ENCODE data around the gene GJD2.

Gene GJD2

GRCh38 chr15:34773917-34774316 is 19.1 kb upstream of the GJD2 start:
- DNase-seq = no peak

- DNase-seq = no peak
Measured at GRCh38 chr15:34773013-34773412, 18.2 kb upstream of the GJD2 start.

GRCh38 chr15:34772312-34772711 is 17.5 kb upstream of the GJD2 start:
- no peak for DNase-seq

DNA sequence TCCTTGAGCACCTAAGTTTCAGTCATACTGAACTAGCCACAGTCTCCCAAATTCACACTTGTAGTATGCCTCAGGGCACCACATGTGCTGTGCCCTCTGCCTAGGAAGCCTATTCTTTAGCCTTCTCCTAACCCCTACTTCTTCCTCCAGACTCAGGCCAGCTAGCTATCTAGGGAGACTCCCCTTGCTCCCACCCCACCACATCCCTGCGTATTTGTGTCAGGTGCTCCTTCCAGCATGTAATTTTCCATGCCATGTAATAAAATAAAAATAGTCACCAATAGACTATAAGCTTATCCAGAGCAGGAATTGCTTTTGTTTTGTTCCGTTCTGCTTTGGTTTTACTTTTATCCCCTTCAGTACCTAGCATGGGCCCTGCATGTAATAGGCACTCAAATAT is 14.9 kb upstream of the GJD2 start:
- DNase-seq = no peak

DNA sequence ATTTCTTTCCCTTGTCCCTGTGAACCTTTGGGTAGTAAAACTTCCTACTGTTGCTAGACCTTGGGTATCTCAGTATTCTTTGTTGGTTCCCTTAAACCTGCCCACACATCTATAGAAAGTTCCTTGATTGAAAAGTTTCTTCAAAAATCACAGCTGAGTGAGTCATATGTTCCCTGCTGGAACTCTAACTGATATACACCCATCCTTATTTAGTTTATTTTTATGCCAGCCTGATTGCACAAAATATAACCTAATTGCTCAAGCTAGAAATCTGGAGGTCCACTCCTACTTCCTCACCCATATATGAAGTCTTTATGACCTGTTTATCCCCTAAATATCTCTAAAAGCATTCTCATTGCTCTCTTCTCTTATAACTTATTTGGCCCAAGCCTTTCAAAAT is 13.7 kb upstream of the GJD2 start:
- no peak for DNase-seq

DNA sequence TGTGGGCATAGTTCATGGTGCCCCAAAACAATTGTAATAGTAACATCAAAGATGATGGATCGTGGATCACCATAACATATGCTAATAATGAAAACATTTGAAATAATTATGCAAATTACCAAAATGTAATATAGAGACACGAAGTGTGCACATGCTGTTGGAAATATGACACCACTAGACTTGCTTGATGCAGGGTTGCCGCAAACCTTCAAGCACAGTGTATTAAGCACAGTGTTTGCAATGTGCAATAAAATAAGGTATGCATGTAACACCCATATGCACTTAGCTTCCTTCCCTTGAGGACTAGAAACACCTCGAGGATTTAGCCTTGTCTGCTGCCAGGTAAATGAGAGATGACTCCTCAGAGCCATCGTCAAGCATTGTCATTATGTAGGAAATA is 10.9 kb upstream of the GJD2 start:
- no peak for DNase-seq

DNA sequence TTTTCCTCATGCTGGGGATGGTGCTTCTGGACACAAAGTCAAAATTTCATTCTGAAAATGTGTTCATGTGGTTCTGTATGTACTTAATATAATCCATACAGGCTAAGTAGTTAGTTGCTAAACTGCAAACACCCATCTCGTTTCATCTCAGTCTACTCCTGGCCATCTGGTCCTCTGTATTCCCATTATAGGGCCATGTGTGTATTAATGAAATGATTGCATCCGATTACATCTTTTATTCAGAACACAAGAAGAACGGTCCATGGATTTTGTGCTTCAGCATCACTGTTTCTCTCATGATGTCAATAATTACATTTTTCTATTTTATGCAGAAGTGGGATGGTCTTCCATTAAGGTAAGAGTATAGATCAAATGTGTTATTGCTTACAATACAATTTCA is 6.1 kb upstream of the GJD2 start:
- no peak for DNase-seq

DNA sequence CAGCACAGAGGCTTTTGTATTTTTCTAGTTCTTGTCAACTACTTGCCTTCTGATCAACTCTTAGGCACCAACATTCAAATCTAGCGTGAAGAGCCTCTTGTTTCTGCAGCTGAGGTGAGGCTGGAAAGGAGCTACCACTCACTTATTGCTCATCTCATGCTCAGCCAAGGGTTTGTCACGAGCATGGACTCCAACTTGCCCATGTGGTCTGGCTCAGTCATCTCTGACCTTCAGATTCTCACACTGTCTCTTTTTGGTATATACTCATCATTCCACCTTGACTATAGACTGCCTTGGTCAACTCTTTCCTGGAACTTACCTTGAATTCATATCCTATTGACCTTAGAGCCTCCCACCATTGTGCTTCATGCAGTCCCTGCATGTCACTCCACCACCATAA is 5.2 kb upstream of the GJD2 start:
- no peak for DNase-seq

DNA sequence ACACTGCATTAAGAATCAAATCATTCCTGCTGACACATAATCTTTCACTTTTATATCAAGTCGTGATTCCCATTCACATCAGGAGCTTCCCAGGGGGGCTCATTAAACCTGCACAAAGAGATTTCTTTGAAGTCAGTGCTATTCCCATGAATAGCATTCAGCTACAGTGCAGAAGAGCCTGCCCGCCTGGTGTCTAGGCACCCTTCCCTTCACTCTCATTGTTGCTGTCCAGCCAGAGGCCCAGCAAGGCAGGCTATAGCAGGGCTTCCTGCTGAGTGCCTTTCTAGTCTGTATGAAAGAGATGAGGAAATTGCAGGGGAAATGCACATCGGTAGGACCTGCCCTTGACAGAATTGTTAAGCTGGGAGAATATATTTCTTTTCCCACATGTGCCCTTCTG is 4.5 kb upstream of the GJD2 start:
- no peak for DNase-seq

GRCh38 chr15:34757262-34757661 is 2.5 kb upstream of the GJD2 start:
- DNase-seq = no peak

- no peak for DNase-seq
Measured at GRCh38 chr15:34755419-34755773, 598 bp upstream of the GJD2 start.

DNA sequence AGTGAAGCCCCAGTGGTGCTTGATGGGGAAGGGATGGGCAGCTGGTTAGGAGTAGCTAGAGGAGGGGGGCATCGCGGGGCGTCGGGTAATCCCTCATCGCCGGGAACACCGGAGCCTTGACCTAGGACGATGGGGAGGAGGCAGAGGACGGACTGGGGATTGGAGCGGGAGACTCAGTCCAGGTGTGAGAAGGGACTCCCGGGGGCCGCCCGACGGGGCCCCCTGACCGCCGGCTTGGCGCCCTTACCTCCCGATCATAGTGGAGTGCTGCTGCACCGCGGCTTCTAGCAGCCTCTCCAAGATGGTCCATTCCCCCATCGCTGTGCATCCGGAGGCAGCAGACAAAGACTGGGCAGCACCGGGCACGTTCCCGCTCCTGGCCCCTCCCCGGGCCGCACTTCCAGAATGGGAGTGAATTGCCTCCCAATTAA is 612 bp downstream of the GJD2 start:
- no peak for DNase-seq

DNA sequence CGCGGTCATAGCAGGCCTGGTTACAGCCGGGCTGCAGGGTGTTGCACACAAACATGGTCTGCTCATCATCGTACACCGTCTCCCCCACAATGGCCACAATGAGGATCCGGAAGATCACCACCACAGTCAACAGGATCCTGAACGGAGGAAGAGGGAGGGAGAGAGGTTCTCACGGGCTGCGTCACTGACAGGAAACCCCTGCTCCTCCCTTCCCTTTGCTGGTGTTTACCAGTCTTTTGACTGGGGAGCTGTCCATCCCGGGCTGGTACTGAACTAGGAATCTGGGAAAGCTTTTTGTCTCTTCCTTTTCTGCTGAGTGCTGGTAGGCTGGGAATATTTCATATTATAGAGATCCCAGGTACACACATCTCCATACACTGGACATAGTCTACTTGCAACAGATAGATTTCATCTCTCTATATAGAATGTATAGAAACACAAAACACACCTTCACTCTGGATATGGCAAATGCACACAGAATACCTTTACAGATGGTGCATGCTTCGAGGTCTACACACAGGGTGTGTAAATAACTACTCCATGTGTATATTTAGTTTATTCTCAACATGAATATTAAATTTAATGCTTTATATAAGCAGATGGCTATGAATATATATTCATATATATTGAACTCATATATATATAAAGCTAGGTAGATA is 1.4 kb downstream of the GJD2 start:
- DNase-seq = peak in 2 of 51 donors; percentile 1 to 8

DNA sequence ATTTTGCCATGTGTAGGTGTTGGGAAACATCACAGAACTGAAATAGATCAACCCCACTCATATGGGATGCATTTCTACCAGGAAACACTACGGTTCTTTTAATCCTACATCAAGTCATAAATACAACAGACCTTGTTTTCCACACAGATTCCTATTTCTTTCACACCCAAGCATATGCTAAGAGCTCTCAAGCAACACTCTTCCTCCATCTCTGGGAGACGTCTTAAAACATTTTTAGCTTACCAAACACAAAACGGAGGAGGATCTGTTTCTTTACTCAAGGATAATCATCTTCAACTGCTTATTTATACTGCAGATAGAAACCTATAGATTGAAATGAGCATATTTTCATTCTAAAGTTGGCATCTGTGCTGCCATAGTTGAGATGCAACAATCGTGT is 5.1 kb downstream of the GJD2 start:
- DNase-seq = no peak

DNA sequence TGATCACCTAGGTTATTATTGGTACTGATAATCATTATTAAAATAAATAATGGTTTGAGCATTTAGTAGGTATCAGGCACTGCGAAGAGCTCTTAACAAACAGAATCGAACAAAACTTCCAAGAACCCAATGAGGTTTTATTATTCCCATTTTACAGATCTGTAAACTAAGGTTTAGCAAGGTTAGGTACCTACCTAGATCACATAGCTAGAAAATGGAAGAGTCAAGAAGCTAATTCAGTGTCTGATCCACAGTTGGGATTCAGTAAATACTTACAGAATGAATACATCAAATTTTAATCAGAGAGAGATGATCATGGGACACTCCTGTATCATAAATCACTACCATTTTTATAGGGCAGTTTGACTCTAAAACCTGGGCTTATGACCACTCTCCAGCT is 15.5 kb downstream of the GJD2 start:
- DNase-seq = no peak

DNA sequence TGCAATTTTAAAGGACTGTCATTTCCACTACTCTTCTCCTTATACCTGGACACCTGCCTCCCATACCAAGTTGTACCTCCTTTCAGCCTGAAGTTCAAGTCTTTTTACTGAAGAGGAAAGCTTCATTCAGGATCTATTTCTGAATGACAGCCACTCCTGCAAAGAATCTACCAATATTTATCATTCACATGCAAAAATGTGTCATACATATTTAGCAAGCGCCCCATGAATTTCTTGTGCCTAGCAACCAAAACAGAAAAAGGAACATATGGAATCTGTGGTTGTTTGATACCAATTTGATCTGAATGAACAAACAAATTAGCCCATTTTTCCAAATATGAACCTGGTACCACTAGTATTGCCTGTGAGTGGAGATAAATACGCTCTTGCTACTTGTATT is 16.8 kb downstream of the GJD2 start:
- DNase-seq = no peak

- DNase-seq = peak in 1 of 51 donors; percentile 27
Measured at GRCh38 chr15:34737477-34737876, 17.3 kb downstream of the GJD2 start.

DNA sequence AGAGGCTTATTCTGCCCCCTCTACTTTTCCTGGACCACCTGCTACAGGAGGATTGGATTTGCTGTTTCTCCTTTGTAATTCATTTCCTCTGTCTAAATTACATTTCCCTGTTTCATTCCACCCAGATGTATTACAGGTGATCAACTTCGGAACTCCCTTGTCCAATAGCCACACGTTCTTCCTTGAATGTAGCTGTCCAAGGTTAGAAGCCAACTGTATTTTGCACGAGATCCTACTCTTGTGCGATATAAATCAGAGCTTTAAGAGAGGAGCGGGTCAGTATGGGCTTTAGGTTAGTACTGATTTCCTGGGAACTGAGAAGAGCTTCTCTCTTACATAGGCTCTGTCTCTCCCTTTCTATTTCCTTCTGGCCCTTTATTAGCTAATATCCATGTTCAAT is 20.5 kb downstream of the GJD2 start:
- DNase-seq = no peak

- DNase-seq = no peak
Measured at GRCh38 chr15:34733621-34734020, 21.2 kb downstream of the GJD2 start.

DNA sequence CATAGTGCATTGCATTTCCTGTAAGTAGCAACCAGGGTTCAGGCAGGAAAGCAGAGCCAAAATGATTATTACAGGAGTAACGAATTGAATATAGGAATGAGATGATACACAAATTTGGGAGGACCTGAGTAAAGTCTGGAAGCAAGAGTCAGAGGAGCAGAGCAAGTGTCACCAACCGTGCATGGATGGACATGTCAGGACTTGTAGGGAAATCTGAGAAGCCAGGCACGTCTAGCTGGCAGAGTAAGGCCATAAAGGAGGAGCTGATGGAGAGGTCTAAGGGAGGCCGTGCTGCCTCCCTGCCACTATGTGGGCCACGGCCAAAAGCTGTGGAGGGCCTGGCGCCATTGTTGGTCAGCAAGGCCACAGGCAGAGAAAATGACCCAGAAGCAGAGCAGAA is 22.4 kb downstream of the GJD2 start:
- no peak for DNase-seq

DNA sequence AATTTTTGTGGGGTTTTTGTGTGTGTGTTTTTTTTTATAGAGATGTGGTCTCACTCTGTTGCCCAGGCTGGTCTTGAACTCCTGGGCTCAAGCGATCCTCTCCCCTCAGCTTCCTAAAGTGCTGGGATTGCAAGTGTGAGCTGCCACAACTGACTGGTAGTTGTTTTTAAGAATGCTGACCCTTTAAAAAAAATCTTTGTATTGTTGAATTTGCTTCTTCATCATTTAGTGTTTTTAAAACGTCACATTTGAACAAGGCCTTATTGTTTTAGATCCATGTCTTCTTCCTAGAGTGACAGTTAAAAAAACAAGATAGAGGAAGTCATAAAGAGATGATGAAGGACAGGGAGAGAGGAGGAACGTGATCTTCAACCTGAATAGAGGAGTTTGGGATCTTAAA is 24.1 kb downstream of the GJD2 start:
- DNase-seq = no peak

GRCh38 chr15:34729886-34730285 is 24.9 kb downstream of the GJD2 start:
- no peak for DNase-seq

DNA sequence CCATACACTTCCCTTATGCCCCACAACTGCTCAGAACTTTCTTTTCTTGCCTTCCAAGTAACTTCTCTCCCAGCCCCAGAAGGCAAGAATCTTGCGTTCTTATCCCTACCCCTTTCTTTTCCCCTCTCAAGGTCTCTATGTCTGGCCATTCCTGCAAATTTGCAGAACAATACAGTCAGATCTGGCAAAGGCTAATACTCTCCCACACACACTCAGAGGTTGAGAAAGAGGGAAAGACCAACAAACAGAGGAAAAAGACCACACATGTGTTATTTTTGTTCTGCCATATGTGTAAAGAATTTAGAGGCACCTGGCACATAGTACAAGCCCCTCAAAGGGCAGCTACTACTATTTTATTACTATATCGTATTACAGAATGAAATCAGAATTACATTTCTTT is 25.7 kb downstream of the GJD2 start:
- DNase-seq = no peak

DNA sequence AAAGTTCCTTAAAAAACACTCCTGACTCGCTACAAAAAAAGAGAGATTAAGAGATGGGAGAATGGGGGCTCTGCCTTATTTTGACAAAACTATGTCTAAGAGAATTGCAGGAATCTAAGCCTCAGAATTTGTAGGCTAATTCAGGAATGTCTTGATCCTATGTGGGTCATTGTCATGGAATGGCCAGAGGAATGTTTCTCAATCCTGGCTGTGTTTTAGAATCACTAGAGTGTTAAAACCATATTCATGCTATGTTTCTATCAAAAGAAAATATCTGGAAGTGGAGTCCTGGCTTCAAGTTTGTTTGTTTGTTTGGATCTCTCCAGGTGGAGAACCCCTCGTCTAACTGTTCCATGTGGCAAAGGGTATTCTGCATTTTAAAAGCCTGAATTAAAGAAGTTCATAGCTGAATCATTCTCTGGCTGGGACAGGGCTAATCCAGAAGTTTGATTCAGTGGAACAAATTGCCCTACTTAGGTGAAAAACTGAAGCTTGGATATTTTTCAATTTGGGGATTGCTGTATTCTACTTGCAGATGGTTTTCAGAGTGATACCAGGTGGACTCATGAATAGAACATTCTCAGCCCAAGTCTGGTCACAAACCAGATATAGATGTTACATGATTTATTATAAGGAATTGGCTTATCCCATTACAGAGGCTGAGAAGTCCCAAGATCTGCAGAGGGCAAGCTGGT is 28.2 kb downstream of the GJD2 start:
- no peak for DNase-seq

All from hypothalamus (tissue), 51 donors.